Activated naive CD4-positive, alpha-beta T cell treated with anti-CD3 and anti-CD28 coated beads, Interleukin-2, amount 10 ng/mL, durations not matched to agents 5 hours and 36 hours (primary cell): ENCODE data around the gene CDY2A. TPM values are rescaled to one million over a fixed set of nuclear protein-coding genes. Genes with fewer than 3 reads are reported as not detected.

Experiments
- total RNA-seq, 2 experiments: library from RNA; stranded (reverse); gene quantifications; one replicate each; pipeline ENCODE4 v1.2.3, GENCODE V29; 2021

Gene CDY2A
- not detected for total RNA-seq

GRCh38 chrY:18025487-18025886 lies at the start of gene CDY2A:
CDY2A (plus strand) TSS chrY:18025787; CDS start chrY:18026115, 328 bp downstream.

Other genes starting within 250 kb of the CDY2A start
- not detected for gene CDY2B, start 145.6 kb upstream of the CDY2A start, total RNA-seq